LoVo (cell line): Measurements from ENCODE around the gene KIF1B.
"Not testable (repeated sequence)": the region's sequence is repeated elsewhere in the genome, so short reads cannot be mapped to it uniquely, and the experiment has no call there.

Experiments used
- DNase-seq: peaks from one replicate; pipeline ENCODE4 v3.0.0-alpha.2; 2016; ENCODE audit warnings: low spot score

KIF1B gene

GRCh38 chr1:10236405-10237156 is 26.2 kb downstream of the KIF1B start:
- DNase-seq = no peak

DNA sequence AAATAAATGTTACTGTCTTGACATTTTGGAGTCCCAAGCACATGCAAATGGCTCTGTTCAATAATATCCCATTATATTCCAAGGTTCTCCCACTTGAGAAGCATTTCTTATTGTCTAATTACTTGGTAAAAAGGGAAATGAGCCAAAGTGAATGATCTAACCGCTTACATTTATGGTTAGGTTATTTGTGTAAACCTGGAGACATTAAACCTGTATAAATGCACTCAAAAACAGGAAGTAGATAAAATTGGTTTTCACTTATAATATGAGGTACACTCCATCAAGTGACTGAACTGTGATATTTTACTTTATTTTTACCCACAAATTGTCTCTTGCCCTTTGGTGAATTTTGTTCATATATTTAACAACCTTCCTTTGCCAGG is 26.8 kb downstream of the KIF1B start:
- no peak for DNase-seq

- no peak for DNase-seq
Measured at GRCh38 chr1:10242135-10242534, 31.8 kb downstream of the KIF1B start.

DNA sequence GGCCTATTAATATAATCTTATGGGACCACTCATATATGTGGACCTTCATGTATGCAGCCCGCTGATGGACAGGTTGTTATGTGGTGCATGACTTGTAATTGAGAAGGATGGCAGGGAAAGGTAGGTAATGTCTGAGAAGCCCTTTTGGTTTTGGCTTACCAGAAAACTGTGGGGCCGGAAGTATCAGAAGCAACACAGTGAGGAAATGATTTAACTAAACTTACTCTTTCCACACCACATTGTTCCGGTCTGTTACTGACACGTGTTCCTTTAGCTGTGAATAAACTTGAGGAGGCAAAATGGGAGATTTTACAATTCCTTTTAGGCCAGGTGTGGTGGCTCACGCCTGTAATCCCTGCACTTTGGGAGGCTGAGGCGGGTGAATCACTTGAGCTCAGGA is 32.4 kb downstream of the KIF1B start:
- DNase-seq = no peak

DNA sequence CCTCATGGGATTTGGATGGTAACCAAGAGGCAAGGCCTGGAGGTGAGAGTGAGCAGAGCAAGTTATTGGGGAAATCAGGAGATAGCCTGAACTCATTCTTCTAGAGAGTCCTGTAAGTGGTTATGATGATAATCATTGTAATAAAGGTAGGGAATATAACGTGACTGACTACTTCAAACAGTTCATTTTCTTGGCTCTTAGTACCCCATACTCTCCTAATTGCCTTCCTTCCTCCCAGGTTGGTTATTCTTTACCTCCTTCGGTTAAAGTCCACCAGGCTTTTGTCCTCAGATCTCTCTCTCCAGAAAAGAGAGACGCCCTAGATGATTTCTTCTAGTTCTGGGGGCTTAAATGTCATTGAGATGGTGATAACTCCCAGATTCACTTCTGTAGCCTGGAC is 35.3 kb downstream of the KIF1B start:
- no peak for DNase-seq

GRCh38 chr1:10249808-10250457 is 39.6 kb downstream of the KIF1B start:
- DNase-seq = no peak

- DNase-seq = no peak
Measured at GRCh38 chr1:10250663-10251062, 40.3 kb downstream of the KIF1B start.

GRCh38 chr1:10251325-10252108 is 41.1 kb downstream of the KIF1B start:
- not testable (repeated sequence) for DNase-seq

GRCh38 chr1:10252508-10252907 is 42.1 kb downstream of the KIF1B start:
- DNase-seq = peak; percentile 34

DNA sequence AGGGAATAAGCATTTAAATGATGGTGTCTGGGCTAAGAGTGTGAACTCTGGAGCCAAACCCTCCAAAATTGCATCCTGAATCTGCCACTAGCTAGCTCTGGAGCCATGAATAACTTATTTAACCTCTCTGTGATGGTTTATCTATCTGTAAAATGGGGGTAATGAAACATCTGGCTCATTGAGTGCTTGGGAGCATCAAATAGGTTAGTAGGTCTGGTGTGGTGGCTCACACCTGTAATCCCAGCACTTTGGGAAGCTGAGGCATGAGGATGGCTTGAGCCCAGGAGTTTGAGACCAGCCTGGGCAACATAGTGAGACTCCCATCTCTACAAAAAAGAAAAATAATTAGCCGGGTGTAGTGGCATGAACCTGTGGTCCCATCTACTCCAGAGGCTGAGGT is 42.8 kb downstream of the KIF1B start:
- no peak for DNase-seq

DNA sequence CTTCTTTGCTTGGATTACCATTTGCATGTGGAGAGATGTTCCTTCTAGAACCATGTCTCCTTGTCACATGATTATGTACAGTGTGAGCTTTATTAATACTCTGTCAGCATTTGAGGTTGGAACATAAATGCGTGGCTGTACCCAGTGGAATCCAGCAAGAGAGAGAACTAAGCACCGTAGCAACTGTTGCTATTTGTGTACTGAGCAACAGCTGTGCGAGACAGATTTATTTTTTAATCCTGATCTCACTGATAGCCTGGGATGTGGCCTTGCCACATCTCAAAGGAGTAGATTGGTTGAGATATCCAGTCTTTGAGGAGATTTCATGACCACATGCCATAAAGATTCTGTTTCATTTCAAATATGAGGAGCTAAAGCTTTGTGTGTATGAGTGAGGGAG is 43.4 kb downstream of the KIF1B start:
- DNase-seq = no peak

- DNase-seq = peak; percentile 15
Measured at GRCh38 chr1:10257851-10258250, 47.5 kb downstream of the KIF1B start.

DNA sequence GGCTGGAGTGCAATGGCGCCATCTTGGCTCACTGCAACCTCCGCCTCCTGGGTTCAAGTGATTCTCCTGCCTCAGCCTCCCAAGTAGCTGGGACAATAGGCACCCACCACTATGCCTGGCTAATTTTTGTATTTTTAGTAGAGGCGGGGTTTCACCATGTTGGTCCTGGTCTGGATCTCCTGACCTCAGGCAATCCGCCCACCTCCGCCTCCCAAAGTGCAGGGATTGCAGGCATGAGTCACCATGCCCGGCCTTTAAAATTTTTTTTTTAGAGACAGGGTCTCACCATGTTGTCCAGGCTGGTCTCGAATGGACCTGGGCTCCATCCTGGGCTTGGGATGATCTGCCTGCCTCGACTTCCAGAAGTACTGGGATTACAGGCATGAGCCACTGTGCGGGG is 49.2 kb downstream of the KIF1B start:
- not testable (repeated sequence) for DNase-seq

GRCh38 chr1:10263450-10264082 is 53.2 kb downstream of the KIF1B start:
- DNase-seq = no peak

GRCh38 chr1:10265027-10265426 is 54.7 kb downstream of the KIF1B start:
- no peak for DNase-seq

DNA sequence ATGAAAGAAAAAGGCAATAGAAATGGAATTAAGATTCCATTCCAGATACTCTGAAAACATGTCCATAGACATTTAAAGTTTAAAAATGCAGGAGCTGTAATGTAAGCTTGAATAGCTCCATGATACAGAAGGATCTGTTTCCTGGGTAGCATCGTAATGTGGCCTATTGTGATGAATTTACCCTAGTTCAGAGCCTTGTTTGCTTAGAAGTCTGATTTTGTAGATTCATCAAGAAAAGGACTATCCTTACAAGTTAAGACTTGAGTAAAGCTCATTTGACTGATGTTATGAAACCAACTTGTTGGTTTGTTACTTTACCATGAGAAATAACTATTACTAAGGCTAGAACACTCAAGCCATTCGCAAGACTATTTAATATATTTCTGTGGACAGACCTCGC is 55.5 kb downstream of the KIF1B start:
- DNase-seq = no peak

DNA sequence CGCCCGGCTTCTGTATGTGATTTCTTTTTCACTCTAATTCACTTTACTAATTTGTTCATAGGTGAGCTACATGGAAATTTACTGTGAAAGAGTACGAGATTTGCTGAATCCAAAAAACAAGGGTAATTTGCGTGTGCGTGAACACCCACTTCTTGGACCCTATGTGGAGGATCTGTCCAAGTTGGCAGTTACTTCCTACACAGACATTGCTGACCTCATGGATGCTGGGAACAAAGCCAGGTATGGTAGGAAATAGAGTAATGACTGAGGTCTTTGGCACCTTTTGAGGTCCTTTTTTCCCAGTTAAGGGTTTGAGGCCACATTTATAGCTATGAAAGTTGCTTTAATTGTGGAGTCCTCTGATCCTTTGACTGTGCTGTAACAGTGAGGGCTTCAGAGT is 56.9 kb downstream of the KIF1B start:
- DNase-seq = no peak

DNA sequence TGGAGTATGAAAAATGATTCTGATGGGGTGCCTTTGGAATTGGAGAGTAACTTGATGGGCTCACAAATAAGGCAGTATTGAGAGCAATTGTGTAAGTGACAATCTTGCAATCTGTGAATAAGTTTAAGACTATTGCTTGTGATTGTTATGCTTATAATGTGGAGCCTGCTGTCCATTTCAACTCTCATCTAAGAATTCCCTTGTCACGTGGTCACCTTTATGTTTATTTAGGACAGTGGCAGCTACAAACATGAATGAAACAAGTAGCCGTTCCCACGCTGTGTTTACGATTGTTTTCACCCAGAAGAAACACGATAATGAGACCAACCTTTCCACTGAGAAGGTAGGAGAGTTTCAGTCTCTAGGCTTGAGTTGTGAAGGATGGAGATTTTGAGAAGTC is 57.6 kb downstream of the KIF1B start:
- DNase-seq = no peak

DNA sequence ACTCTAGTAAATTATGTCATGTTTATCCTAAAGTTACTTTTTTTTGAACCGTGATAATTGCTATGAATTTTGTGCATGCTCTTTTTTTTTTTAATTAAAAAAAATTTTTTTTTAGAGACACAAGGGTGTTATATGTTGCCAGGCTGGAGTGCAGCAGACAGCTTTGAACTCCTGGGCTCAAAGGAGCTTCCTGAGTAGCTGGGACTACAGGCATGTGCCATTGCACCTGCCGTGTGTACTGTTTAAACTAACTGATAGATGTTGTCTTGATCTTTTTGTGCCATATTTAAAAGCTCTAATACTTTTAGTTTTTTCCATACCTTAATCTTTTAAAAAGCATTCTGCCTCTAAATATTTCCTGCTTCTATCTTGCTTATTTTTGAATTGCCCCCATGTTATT is 60.7 kb downstream of the KIF1B start:
- DNase-seq = no peak

GRCh38 chr1:10271869-10272268 is 61.5 kb downstream of the KIF1B start:
- no peak for DNase-seq

DNA sequence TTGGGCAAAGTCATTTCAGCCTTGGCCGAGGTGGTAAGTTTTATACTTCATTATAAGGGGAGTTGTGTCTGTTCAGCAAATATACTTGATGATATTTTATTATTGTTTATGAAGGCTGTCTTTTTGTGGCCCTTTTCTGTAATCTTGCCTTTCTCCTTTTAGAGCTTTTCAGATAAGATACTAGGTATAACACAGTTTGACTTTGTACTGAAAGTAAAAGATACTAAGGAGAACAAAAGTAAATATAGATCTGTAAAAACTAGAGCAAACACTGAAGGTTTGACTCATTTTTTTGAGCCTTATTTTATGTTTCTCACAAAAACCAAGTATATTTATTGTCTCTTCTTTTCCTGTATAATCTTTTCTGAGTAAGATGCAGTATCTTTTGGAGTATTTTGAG is 61.9 kb downstream of the KIF1B start:
- no peak for DNase-seq

DNA sequence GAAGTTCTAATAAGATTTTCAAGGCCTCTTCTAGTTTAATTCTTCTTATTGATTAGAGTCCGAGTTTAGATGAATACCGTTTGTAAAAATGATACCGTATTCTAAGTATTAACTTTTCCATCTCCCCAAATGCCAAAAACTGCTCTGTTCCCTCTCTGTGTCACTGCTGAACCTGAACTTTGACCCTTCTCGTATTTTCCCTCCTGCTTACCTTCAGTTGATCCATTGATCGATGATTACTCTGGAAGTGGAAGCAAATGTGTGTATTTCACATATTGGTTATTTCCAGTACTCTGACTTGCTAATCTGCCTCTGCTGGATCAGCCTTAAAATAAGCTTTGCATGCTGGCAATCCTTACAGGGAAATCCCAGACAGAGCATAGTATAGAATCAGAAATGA is 68.5 kb downstream of the KIF1B start:
- no peak for DNase-seq
